ENCODE results near the gene SLC16A3.
A peak's percentile ranks its signal among the peaks of the same experiment; 100 is the strongest.

Gene SLC16A3

DNA sequence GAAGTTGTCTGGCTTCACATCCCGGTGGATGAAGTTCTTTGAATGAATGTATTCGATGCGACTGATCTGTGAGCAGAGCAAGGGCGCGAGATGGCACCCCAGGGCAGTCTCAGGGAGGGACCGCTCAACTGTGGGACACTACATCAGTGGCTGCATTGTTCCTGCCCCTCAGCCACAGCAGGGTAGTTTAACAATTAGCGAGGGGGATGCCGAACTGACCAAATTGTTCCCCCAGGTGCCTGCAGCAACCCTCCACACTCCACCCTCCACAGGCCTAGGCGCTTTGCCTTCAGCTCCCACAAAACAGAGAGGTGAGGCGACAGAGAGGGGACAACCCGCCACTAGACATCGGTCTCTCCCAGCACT is 24.3 kb downstream of the SLC16A3 start:
- no peak for TF ChIP-seq SIN3A (IDR thresholded peaks at IDR 0.05; ENCODE audit: borderline replicate concordance, insufficient read depth, low read length)
- TF ChIP-seq TAF1 (IDR thresholded peaks at IDR 0.05; ENCODE audit: borderline replicate concordance, insufficient read depth, low read length): no peak
- TF ChIP-seq POLR2AphosphoS5 (IDR thresholded peaks at IDR 0.05; ENCODE audit: low read depth, low read length): no peak
- TF ChIP-seq, protein P1, sequence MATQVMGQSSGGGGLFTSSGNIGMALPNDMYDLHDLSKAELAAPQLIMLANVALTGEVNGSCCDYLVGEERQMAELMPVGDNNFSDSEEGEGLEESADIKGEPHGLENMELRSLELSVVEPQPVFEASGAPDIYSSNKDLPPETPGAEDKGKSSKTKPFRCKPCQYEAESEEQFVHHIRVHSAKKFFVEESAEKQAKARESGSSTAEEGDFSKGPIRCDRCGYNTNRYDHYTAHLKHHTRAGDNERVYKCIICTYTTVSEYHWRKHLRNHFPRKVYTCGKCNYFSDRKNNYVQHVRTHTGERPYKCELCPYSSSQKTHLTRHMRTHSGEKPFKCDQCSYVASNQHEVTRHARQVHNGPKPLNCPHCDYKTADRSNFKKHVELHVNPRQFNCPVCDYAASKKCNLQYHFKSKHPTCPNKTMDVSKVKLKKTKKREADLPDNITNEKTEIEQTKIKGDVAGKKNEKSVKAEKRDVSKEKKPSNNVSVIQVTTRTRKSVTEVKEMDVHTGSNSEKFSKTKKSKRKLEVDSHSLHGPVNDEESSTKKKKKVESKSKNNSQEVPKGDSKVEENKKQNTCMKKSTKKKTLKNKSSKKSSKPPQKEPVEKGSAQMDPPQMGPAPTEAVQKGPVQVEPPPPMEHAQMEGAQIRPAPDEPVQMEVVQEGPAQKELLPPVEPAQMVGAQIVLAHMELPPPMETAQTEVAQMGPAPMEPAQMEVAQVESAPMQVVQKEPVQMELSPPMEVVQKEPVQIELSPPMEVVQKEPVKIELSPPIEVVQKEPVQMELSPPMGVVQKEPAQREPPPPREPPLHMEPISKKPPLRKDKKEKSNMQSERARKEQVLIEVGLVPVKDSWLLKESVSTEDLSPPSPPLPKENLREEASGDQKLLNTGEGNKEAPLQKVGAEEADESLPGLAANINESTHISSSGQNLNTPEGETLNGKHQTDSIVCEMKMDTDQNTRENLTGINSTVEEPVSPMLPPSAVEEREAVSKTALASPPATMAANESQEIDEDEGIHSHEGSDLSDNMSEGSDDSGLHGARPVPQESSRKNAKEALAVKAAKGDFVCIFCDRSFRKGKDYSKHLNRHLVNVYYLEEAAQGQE (IDR thresholded peaks at IDR 0.05; ENCODE audit: insufficient read depth in 1 of 2, low read depth in 2 of 2, low read length in 2 of 2): no peak
- TF ChIP-seq FOXP2 (optimal IDR thresholded peaks at IDR 0.05; ENCODE audit: borderline replicate concordance, extremely low read depth, extremely low read length, insufficient read depth): no peak

DNA sequence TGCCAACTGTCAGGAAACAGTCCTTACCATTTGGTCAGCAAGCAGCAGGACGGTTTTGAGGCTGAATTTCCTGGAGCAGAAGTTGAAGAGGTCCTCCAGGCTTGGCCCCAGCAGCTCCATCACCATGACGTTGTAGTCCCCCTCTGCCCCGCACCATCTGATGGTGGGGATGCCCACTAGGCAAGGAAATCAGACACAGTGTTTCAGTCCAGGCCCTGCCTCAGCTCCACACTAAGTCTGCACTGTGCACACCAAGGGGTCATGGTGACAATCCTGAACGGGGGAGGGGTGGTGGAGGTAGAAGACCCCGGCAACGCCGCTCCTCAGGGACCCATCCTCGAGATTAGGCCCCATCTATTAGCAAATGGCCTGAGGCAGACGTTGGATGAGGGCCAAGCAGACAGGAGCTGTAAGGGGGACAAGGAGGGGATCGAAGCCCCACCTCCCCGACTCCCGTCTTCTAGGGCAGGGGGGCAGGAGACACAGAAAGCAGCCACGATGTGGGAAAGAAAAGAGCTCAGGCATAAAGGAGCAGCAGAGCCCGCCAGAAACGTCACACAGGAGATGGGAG is 26.6 kb downstream of the SLC16A3 start:
- no peak for TF ChIP-seq SIN3A (IDR thresholded peaks at IDR 0.05; ENCODE audit: borderline replicate concordance, insufficient read depth, low read length)
- no peak for TF ChIP-seq FOXP2 (optimal IDR thresholded peaks at IDR 0.05; ENCODE audit: borderline replicate concordance, extremely low read depth, extremely low read length, insufficient read depth)
- TF ChIP-seq, protein P1 (IDR thresholded peaks at IDR 0.05; ENCODE audit: insufficient read depth in 1 of 2, low read depth in 2 of 2, low read length in 2 of 2): no peak
- no peak for TF ChIP-seq TAF1 (IDR thresholded peaks at IDR 0.05; ENCODE audit: borderline replicate concordance, insufficient read depth, low read length)
- TF ChIP-seq POLR2AphosphoS5 (IDR thresholded peaks at IDR 0.05; ENCODE audit: low read depth, low read length): no peak

DNA sequence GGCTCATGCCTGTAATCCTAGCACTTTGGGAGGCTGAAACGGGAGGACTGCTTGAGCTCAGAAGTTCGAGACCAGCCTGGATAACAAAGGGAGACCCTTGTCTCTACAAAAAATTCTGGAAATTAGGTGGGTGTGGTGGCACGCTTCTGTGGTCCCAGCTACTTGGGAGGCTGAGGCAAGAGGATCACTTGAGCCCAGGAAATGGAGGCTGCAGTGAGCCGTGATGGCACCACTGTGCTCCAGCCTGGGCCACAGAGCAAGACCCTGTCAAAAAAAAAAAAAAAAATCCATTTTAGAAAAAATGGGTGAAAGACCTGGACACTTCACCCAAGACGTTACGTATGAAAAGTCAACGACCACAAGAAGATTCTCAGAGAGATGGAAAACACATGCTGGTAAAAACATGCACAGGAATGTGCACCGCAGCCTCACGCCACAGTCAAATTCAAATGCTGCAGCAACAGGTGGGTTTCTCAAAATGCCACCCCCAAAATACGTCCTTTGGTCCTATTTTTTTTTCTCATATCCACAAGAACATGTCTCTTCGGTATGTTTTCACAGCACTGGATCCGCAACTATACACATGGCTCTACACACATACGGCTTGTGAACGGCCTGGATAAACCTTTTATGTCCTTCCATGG is 27.5 kb downstream of the SLC16A3 start:
- no peak for TF ChIP-seq TAF1 (IDR thresholded peaks at IDR 0.05; ENCODE audit: borderline replicate concordance, insufficient read depth, low read length)
- TF ChIP-seq POLR2AphosphoS5 (IDR thresholded peaks at IDR 0.05; ENCODE audit: low read depth, low read length): peak; percentile 35; the same call in 1 of the 2 replicates

DNA sequence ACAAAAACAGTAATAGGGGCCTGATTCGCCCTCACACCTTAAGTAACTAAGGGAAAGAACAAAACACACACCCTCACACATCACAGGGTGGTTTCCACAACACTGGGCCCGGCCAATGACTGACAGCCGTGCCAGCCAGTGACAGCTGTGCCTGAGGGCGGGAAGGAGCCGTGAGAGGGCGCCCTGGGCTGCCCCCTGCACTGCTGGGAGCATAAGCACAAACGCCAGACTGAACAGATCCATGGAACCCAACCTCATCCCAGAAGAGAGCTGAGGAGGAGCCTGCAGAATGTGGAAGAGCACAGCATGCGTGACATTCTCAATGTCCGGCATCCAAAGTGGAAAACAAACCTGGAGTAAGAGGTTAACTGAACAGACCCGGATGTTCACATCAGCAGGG is 28.6 kb downstream of the SLC16A3 start:
- TF ChIP-seq SIN3A (IDR thresholded peaks at IDR 0.05; ENCODE audit: borderline replicate concordance, insufficient read depth, low read length) (no peak), TAF1 (IDR thresholded peaks at IDR 0.05; ENCODE audit: borderline replicate concordance, insufficient read depth, low read length) (no peak), FOXP2 (optimal IDR thresholded peaks at IDR 0.05; ENCODE audit: borderline replicate concordance, extremely low read depth, extremely low read length, insufficient read depth) (no peak), POLR2AphosphoS5 (IDR thresholded peaks at IDR 0.05; ENCODE audit: low read depth, low read length) (no peak)
- TF ChIP-seq, protein P1 (IDR thresholded peaks at IDR 0.05; ENCODE audit: insufficient read depth in 1 of 2, low read depth in 2 of 2, low read length in 2 of 2): no peak

DNA sequence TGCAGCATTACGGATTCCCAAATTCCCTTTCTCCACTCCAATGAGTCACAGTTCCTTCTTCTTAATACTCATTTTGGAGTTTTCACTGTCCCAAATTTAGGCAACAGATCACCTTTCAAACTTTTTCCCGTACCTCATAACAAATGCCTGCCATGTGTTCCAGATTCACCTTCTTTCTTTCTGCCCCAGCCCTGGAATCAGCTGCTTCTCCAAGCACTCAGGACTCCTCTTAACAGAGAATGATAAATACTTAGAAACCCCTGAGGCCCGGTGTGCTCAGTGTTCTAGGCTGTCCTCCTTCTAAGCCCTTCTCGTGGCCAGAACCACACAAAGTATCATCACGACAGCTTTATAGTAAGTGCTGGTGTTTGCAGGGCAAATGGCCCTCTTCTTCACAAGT is 29.7 kb downstream of the SLC16A3 start:
- TF ChIP-seq POLR2AphosphoS5 (IDR thresholded peaks at IDR 0.05; ENCODE audit: low read depth, low read length) (no peak), FOXP2 (optimal IDR thresholded peaks at IDR 0.05; ENCODE audit: borderline replicate concordance, extremely low read depth, extremely low read length, insufficient read depth) (no peak), TAF1 (IDR thresholded peaks at IDR 0.05; ENCODE audit: borderline replicate concordance, insufficient read depth, low read length) (no peak), SIN3A (IDR thresholded peaks at IDR 0.05; ENCODE audit: borderline replicate concordance, insufficient read depth, low read length) (no peak)
- TF ChIP-seq, protein P1 (IDR thresholded peaks at IDR 0.05; ENCODE audit: insufficient read depth in 1 of 2, low read depth in 2 of 2, low read length in 2 of 2): no peak

Measured in PFSK-1 (cell line).